HG02840 (cell line): ENCODE measurements around the gene AMER1.
"Not testable (repeated sequence)": the region's sequence is repeated elsewhere in the genome, so short reads cannot be mapped to it uniquely, and the experiment has no call there.

Experiments used
- ATAC-seq: cut with Tn5 transposase; IDR thresholded peaks from one replicate; pipeline ENCODE4 v1.9.1; 2021; ENCODE audit warnings: mild to moderate bottlenecking, moderate library complexity, moderate number of reproducible peaks; ENCODE audit not compliant: unreplicated experiment, low FRiP score

The AMER1 gene

DNA sequence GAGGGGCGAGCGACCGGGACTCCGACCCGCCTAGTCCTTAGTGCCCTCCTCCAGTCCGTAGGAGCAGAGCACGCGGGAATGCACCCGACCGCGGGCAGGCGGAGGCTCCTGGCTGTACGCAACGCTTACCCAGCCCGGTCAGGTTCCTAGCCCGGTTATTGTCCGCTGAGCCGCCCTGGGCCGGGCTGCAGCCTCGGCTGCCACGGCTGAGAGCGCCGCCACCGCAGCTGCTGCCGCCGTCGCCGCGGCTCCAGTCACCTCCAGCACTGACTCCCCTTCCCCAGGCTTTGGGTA, at the start of gene AMER1:
Gene AMER1 (minus strand): TSS at position 268 of the 294 bp plus-strand sequence. CDS start 12,422 bp downstream, outside the sequence.
- ATAC-seq: peak; percentile 39

DNA sequence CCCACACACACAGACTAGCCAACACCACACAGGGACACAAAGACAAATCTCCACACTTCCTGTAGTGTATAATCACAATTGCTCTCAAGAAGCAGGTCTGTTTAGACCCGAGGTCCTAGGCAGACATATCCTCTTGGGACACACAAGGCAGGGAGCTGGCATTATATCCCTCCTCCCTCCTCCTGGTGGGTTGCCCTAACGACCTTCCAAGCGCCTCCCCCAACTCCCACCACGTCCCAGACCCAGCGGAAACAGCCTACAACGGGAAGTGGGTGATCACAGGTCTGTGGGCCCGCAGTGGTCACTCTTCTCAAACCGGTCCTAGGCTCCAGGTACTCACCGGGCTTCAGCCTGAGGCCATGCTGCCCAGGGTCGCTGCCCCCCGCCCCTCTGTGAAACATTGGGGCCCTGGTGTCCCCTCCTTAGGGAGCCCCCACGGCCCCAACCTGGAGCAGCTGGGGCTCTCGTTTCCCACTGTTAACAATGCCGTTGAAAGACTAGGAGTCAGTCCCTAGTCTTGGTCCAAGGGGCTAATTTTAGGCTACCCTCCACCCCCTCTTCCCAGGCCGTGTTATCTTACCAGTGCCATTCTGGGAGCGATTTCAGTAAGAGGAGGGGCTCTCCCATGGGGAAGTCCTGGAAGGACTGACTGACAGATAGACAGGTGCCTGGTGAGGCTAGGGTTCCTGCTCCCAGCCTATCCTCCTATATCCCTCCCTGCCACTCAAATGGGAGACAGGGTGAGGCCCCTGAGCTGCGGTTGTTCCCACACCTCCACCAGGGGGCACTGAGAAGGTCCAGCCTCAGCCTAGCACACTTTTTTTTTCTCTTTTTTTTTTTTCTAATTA, 24.8 kb upstream of the AMER1 start, which contains the start of gene ASB12:
Gene ASB12 (minus strand): TSS at position 485 of the 848 bp plus-strand sequence. CDS start 4,957 bp downstream, outside the sequence.
- no peak for ATAC-seq

DNA sequence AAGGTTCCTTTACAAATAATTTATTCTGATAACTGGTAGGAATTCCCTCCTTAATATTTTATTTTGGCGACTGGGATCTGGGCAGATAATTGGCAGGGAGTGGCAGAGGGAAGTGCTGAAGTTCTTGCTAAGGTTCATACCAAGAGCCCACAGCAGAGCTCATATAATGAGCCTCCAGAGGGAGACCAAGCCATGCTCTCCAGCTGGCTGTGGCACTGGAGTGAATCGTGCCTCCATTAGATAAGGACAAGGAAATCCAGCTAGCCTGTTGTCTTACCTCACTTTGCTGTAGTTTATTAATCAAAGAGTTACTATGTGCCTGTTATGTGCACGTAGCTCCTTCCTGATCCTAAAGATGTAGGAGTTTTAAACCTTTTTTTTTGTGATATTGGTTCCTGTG, 23.6 kb upstream of the AMER1 start:
- ATAC-seq: no peak

DNA sequence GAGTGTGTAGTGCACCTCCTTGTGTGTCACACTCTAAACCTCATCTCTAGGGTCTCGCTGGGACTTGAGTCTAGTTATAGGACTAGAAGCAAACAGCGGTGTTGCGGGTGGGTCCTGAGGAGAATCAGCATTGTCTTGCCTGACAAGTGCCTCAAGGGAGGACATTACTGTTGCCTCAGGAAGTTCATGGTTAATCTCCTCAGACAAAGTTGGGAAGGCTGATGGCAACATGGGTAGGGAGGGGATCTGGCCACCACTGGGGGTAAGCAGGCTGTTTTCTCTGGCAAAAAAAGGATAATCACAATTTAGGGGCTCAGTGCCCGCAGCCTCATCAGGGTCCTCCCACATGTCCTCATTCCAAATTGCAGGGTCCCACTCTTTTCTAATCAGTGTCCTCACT, 12.5 kb upstream of the AMER1 start:
- no peak for ATAC-seq

DNA sequence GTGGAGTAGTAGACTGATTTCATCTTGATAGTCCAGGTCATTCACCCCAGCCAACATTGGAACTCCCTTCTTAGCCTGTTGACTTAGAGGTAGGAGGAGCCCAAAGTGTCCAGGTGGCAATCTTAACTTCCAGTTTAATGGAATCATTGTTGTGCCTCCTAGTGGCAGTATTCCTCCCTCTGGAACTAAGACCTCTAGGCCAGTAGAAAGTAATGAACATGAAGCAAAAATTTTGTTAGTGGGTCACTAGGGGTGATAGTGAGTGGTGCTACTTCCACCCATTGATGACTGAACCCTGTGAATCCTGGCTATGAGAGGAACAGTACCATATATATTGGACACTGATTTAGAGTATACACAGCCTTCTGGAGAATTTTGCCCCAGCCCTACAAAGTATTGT, 8.5 kb upstream of the AMER1 start:
- ATAC-seq: not testable (repeated sequence)

DNA sequence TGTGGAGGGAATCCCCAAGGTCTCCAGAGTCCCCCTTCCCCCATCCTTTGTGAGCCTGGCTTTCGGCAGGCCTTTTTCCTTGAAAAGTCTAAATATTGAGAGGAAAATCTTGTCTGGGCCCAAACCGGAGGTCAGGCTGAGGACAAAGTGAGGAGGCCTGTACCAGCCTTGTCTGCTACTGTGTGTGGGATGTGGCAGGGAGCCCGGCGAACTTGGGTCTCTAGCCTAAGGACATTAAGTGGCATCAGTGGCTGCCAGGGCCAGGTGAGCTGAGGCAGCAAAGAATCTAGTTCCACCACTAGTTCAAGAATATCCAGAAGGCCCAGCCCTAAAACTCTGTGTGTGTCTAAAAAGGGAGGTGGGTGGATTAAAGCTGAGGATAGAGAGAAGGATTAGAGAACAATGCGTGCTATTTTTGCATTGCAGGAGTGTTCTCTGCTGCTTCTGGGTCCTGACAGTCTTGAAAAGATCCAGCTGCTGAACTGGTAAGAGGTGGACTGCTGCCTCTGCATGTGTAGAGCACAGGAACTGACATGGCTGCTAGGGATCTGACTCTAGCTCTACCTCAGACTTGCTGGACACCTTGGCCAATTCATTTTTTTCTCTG, 1.2 kb upstream of the AMER1 start:
- no peak for ATAC-seq

DNA sequence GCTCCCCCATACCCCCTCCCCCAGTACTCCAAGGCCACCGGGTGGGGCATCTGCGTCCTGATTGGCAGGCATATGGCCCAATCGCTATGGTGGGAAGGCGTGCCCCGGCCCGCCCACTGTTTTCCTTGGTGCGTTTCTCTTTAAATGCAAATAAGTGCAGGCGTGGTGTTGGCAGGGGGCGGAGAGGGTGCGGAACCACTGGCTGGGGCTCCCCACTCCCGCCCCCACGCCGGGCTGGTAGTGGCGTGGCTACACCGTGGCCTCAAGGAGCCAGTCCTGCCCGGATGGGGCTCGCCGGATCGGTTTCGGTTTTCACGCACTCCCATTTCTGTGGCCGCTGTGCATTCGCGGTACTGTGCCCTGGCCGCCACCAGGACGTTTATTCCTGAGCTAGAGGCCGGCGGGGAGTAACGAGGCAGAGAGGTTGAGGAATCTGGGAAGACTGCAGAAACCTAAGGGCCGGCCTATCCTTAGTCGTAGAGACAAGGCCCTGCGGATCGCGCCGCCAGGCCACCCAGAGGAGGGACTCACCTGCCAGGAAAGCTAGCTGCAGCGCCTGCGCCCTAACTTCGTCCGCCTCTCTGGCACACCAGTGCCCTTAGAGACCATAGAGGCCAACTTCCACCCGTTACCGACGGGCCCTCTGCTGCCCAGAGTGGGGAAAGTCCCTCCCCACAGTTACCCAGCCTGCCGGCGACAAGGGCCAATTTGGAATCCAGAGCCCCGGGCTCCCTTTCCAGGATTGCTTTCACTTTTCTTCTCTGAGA, 410 bp upstream of the AMER1 start:
- ATAC-seq: peak; percentile 90

DNA sequence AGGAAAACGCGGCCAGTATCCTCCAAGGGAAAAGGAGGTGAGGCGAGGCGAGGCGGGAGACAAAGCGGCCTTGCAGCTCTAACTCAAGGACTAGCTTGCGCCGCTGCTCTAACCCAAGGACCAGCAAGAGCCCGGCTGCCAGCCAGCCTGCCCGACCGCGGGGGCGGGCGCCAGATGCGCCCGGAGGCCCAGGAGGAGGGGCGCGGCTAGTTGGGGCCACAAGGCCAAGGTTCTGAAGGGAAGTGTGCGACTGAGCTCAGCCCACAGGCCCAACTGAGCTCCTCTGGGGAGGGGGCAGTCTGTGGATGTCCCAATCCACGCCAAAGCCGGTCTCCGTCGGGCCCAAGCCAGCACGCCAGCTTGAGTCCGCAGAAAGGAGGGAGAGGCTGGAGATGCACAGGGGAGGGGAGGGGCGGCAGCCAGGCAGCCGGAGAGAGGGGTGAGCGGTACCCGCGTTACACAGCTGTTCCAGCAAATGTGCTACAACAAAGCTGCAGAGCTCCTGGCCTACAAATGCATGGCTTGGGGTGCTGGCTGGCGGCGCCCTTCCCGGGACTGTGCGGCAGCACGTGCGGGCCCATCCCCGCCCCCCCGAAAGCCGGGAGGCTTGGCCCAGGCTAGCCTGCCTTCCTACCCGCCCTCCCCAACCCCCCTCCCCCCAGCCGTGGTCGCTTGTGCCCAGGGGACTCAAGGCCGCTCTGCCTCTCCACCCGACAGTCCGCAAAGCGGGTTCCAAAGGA, 637 bp downstream of the AMER1 start:
- no peak for ATAC-seq

DNA sequence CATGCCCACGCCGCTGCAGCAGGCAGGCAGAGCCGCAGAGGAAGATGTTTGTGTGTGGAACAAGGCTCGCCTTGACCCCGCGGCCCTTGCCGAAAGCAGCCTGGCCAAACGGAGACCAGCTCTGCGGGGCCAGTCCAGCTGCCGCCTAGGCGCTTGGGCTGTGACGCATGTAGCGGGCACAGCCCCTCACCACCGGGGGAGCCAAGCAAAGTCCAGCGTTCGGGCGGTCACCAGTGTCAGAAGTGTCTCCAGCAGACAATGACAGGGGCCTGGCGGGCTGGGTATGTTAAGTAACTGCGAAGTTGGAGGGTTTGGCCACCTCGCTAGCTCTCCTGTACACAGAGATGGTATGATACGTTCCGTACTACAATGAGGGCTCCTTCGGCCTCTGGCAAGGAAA, 1.3 kb downstream of the AMER1 start:
- ATAC-seq: no peak

DNA sequence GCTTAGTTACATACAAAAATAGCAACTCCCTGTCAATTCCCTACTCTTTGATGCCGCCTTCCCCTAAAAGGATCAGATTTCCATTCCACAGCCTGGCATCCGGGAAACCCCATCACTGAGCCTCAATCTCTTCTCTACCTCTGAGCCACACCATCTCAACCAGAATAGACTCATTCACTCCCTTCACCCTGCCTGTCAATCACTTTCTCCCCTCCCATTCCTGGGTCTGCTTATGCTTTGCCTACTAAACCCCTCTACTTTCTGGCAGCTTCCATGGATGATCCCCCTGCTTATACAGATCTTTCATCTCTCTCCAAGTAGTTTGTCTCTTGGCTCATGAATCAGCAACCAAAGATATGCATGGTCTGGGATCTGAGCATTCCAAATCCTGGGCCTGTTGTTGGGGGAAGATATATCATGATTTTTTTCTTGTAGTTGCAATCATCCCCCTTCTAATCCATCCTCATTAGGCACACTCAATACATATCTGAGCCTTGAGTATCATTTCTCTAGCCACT, 2.6 kb downstream of the AMER1 start:
- ATAC-seq: no peak

DNA sequence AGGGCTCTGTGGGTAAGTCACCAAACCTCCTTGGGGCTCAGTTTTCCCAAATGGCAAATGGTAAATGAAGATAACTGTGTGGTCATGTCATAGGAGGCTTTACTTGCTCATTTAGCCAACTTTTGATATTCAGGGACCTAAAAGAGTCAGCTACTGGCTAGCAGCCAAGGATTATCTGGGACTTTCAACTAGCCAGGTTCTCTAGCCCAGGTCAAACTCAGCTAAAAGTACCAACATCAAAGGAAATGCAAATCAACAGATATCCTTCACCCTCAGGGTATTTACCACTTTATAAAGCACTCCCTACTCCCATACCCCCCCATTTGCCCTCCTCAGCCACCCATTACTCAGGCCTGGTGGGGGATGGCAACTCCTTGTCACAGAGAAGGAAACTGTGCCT, 7.5 kb downstream of the AMER1 start:
- ATAC-seq: no peak

DNA sequence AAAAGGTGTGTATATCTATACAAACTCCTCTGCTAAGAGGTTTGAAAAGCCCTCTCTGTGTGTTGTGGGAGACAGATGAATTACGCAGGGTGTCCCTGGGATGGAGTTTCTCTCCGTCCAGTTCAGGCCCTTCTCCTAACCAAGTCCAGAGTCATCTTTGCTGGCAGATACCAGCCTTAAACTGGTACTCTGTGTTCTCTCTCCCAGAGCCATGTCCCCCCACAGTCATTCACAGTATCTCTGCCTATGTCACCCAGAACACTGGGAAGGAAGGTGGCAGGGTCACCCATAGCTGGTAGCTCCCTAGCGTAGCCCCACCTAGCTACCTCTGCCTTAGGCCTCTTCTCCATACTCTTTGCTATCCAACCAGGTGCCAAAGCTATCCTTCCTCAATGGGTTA, 8.9 kb downstream of the AMER1 start:
- no peak for ATAC-seq

DNA sequence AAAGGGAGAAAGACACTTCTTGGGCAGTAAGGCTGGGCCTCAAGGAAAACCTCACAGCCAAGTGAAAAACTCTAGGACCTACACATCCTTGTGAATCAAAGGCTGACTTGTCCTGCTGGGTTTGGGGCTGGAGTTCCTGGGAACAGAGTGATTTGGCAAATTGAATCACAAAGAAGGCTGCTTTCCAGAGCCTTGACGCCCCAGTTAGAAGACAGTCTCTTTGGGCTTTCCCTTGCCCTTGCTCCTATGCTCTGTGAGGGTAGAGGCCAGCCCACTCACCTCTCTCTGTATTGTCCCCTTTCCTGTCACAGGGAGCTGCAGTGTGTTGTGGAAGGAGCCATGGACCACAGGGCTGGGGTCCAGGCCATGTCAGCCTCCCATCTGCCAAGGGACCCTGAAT, 9.6 kb downstream of the AMER1 start:
- ATAC-seq: no peak

DNA sequence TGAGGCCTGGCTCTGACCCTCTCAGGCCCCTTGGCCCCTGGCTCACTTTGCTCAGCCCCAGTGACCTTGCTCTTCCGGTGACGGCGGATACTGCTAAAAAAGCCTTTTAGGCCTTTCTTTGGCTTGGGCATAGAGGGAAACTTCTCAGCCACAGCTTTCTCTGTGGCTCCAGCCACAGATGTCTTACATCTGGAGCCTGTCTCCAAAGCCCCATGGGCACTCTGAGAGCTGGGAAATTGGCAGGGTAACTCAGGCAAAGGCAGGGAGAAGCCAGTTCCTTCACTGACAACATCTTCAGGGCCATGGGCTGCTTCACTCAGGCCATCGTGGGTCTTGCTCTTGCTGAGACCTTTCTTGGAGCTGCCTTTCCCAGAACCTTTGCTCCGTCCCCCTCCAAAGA, 12.8 kb downstream of the AMER1 start:
- ATAC-seq: no peak

DNA sequence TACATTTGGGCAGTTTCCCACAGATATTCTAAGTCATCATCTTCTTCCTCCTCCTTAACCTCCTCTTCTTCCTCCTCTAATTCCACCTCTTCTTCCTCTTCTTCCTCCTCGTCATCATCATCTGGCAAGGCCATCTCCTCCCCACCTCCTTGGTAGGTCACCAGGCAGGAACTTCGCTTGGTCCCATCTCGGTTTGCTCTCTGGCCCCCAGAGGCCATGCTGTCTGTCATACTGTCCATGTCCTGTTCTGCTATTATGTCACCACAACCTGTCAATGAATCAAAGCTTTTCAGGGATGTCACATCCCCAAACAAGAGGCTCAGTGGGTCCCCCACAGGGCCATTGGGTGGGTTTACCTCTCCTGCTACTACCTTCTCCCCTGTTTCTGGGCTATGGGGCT, 13.5 kb downstream of the AMER1 start:
- ATAC-seq: no peak

DNA sequence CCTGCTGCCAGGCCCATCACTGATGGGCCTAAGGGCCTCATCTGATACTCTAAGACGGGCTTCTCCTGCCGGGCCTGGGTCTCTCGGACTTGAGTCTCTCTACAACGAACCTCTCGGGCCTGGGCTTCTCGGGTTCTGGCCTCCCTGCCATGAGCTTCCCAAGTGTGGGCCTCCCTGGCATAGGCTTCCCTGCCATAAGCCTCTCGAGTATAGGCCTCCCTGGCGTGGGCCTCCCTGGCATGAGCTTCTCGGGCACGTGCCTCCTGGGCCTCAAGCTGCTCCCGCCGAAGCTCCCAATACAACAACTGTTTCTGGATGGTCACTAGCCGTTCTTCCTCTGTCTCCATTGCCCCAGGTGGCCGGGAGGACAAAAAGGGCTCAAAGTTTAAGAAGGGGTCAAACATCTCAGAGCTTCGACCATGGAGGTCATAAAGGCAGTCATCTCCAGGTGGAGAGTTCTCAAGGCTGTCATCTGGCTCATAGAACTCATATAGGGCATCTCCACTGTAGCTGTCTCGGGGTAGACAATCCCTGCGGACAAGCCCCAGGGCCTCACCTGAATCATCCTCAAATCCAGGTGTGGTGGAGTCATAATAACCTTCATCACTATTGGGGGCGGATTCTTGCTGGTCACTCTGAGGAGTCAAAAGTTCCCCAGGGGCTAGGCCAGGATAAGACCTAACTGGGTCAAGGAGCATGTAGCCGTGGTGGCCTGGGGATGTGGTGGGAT, 14.1 kb downstream of the AMER1 start:
- ATAC-seq: no peak

DNA sequence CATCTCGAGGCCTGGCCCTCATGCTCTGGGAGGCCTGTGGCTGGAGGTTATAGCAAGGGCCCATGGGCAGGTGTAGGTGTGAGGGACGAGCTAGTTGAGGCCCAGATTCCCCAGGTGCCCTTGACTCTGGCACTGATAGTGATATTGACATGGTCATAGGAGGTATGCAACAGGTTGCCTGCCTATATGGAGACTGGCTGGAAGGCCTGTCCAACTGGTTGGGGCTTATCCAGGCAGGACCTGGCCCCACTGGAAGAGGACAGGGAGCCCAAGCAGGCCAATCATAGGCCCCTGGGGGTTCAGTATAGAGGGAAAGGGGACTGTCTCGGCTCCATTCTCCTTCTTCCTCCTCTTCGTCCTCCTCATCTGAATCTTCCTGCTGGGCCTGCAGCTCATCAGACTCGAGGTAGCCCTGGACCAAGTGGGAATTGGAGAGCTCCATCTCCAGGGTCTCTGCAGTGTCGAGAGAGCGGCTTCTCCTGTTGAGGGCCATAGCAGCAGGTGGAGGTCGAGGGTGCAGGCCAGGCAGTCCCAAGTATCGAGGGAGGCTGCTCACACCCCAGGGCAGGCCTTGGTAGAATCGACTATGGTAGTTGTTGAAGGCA, 15.3 kb downstream of the AMER1 start:
- ATAC-seq: no peak

DNA sequence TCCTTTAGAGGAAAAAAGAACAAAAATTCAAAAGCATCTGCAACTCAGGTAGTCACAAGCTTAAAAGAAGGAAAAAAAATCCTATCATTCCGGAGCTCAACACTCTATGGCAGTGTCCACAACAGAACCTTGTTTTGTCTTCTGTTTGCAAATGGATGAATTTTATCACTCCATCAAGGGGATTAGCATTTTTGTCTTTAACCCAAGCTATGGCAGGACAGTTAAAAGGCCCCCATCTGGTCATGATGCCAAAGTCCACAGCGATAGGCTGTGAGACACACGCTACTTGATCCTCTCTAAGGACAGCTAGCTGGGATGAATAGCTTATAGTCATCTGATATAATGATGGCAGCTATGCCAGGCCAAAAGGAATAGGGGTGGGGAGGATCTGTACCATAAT, 16.6 kb downstream of the AMER1 start:
- ATAC-seq: no peak

DNA sequence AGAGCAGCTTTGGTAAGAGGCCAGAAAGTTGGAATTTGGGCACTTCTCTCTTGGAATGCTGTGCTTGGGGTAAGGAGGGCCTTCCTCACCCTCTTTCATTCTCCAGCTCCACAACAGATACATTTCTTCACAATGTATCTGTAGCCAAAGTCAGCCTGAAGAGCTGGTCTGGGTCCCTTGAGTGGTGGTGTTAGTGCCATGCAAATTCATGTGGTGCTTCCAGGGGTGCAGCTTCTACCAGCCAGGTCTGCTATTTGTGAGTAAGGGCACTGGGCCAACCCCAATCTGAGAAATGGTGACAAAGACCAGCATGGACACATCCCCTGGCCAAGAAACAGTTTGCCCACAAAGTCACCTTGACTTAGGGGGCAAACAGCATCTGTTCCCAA, 17.8 kb downstream of the AMER1 start:
- ATAC-seq: no peak
